Fibroblast of the aortic adventitia (primary cell): ENCODE results near the gene UQCC2. TPM values are rescaled to one million over a fixed set of nuclear protein-coding genes. Genes with fewer than 3 reads are reported as not detected.

Source experiments
- DNase-seq: peaks from one replicate; pipeline ENCODE4 v3.0.0-alpha.2; 2010; ENCODE audit warnings: low read depth
- H3K4me3 ChIP-seq: 2 replicates; pipeline ENCODE4 v1.5.1; 2011; ENCODE audit warnings: low read depth, mild to moderate bottlenecking, control low read depth, low read length, moderate library complexity
- CTCF ChIP-seq: IDR thresholded peaks from 2 replicates; pipeline ENCODE4 v1.5.1; 2011; ENCODE audit warnings: mild to moderate bottlenecking, low read length, control low read depth, inconsistent platforms; ENCODE audit not compliant: insufficient read depth
- total RNA-seq: library from RNA; depleted of rRNA; stranded (reverse); fragments of >200 nt; gene quantifications from 2 replicates; pipeline ENCODE4 v1.2.3, GENCODE V29; 2012; ENCODE audit warnings: low replicate concordance

UQCC2 gene
- total RNA-seq, 1 donor: 20.2 TPM

GRCh38 chr6:33716890-33717632 is 5.6 kb upstream of the UQCC2 start:
- H3K4me3 ChIP-seq: no peak overlapping the region
- no peak for DNase-seq
- TF ChIP-seq CTCF: no peak

- H3K4me3 ChIP-seq: no peak overlapping the region
- no peak for TF ChIP-seq CTCF
- DNase-seq: no peak
Observed at GRCh38 chr6:33716379-33716778, 4.9 kb upstream of the UQCC2 start.

GRCh38 chr6:33714385-33715040 is 3.0 kb upstream of the UQCC2 start:
- no peak overlapping the region for H3K4me3 ChIP-seq
- no peak for DNase-seq
- no peak for TF ChIP-seq CTCF

- TF ChIP-seq CTCF: no peak
- no peak for DNase-seq
- no peak overlapping the region for H3K4me3 ChIP-seq
Observed at GRCh38 chr6:33713786-33714185, 2.3 kb upstream of the UQCC2 start.

GRCh38 chr6:33712914-33713313 is 1.4 kb upstream of the UQCC2 start:
- DNase-seq: no peak
- no peak overlapping the region for H3K4me3 ChIP-seq
- TF ChIP-seq CTCF: no peak

GRCh38 chr6:33710296-33711121 is 991 bp downstream of the UQCC2 start:
- no peak for TF ChIP-seq CTCF
- peak overlapping the region; percentile 97 for H3K4me3 ChIP-seq
- no peak for DNase-seq
